IPS DF 19.7 (cell line): Measurements from ENCODE around the gene TSPO2.

Experiments used
- DNase-seq: peaks from one replicate; pipeline ENCODE4 v3.0.0-alpha.2; 2013; ENCODE audit warnings: low read depth, low spot score

The TSPO2 gene

DNA sequence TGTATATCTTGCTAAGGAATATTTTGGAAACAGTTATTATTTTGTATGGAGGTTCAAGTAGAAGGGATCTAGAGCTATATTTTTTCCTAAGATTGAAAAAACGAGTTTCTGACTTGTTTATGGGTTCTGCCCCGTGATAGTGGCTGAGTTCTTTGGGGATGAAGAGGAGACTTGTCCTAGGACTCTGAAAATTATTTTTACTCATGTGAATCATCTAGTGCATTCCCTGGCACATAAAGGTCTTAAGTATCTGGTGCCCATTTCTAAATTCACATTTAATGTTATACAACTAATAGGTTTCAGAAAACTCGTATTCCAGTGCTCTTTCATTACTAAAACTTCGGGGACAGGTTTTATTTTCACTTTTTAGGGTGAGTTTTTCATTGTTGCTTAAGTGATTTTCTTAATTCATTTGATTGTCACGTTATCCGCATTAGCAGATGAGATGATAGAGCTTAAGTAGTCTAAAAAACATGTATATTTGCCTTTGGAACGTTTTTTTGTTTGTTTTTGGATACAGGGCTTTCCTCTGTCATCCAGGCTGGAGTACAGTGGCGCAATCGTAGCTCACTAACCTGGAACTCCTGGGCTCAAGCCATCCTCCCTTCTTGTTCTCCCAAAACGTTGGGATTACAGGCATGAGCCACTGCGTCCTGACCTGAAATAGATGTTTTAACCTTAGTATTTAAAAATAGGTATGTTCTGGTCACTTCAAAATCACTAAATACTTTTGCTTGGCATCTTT, 32.6 kb downstream of the TSPO2 start:
- no peak for DNase-seq

DNA sequence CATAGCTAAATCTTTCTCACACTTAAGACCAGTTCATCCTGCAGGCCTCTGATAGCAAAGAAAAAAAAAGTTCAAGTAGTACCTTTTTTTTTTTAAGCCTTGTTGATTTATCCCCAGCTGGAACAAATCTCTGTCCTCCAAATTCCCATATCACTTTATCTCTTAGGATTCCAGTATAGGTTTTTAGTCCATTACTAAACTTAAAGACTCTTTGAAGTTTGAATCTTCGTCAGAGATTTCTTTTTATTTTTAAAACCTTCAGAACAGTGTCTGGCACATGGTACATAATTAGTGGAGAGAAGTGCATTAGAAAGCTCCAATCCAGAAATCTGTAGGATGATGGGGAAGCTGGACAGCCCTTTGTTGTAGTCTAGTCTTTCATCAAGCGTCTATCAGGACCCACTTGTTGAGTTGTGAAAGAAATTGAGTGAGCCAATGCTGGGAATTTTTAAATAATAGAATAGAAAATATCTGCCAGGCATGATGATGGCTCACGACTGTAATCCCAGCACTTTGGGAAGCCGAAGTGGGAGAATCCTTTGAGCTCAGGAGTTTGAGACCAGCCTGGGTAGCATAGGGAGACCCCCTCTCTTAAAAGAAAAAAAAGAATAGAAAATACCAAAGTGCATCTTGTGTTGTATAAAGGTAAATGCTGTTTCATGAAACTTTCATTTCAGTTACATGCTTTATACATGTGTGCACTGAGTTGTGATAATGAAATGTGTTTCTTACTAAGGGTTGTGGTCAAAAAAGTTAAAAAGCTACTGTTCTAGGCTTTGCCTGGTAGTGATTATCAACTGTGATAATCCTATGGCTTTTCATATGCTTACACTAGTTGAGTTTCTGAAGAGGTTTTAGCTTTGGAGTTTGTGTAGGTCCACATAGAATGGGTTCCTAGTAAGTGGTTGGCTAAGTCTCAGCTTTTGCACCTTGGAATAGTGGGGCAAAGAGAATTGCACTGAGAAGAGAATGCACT, 33.7 kb downstream of the TSPO2 start:
- DNase-seq, result no peak

- DNase-seq, result no peak
Observed at GRCh38 chr6:41077536-41077935, 35.3 kb downstream of the TSPO2 start.

- DNase-seq, result no peak
Observed at GRCh38 chr6:41078101-41078500, 35.8 kb downstream of the TSPO2 start.

GRCh38 chr6:41079080-41079479, 36.8 kb downstream of the TSPO2 start:
- no peak for DNase-seq

DNA sequence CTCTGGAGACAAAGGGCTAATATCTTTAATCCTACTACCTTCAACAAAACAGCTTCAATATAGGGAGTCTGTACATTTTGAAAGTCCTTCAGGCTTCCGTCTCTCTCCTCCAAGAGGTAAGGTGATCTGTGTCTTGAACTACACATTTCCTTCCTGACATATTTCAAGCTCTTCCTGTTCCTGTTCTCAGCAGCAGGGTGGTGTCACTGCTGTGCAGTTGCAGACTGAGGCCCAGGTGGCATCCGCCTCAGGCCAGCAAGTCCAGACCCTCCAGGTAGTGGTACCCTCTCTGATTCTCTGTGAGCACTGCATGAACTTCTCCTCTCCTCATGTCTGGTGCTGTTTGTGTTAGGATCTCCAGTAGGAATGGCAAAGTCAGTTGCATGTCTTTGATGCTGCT, 38.4 kb downstream of the TSPO2 start:
- no peak for DNase-seq

DNA sequence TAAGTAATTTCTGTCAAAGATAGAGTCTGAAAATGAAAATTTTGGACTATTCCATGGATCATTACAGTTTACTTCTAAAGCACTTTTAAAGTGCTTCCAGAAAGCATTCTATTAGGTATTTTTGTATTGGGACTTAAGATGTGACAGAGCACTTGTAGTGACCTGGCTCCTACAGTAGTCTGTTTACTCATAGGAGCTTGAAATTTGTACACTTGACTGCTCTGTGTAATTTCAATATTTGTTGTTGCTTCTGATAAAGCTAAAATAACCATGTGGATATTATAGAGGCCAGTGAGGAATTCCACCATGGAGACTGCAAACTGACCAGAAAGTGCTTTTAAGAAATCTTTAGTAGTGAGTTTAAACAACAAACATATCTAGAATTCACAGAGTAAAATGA, 40.8 kb downstream of the TSPO2 start:
- no peak for DNase-seq

- no peak for DNase-seq
Observed at GRCh38 chr6:41085182-41085581, 42.9 kb downstream of the TSPO2 start.

- no peak for DNase-seq
Observed at GRCh38 chr6:41088451-41088850, 46.2 kb downstream of the TSPO2 start.

GRCh38 chr6:41090841-41091761, 48.8 kb downstream of the TSPO2 start:
- no peak for DNase-seq

DNA sequence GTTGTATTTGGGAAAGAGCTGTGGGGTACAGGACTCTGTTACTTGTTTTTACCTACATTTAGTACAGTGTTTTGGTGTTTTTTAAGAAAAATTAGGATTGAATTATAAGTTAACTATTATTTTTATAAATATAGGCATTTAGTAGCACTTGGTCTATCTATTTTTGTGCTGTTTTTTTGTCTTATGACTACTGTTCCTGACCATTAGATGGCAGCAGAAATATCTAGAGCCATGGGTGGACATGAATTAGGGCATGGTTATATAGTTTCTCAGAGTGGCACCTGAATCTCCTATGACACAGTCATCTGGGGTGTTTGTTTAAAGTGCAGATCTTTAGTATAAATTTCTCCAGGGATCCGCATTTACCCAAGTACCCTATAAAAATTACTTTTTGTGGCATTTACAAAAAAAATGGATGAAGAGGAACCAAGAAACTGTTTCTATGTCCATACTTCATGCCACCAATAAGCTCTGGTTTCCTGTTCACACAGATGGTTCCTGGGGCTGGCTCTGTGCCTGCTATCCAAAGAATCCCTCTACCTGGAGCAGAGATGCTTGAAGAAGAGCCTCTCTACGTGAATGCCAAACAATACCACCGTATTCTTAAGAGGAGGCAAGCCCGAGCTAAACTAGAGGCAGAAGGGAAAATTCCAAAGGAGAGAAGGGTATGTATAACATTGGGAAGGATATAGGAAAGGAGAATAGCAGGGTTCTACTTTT, 50.3 kb downstream of the TSPO2 start:
- no peak for DNase-seq

GRCh38 chr6:41093729-41094128, 51.5 kb downstream of the TSPO2 start:
- DNase-seq, result no peak
